ENCODE data around the gene ACTA2. TPM values are rescaled to one million over a fixed set of nuclear protein-coding genes. Genes with fewer than 3 reads are reported as not detected.
A peak's percentile ranks its signal among the peaks of the same experiment; 100 is the strongest.

The ACTA2 gene
- total RNA-seq = 10 to 100 TPM; 12.9 to 15.0 TPM

DNA sequence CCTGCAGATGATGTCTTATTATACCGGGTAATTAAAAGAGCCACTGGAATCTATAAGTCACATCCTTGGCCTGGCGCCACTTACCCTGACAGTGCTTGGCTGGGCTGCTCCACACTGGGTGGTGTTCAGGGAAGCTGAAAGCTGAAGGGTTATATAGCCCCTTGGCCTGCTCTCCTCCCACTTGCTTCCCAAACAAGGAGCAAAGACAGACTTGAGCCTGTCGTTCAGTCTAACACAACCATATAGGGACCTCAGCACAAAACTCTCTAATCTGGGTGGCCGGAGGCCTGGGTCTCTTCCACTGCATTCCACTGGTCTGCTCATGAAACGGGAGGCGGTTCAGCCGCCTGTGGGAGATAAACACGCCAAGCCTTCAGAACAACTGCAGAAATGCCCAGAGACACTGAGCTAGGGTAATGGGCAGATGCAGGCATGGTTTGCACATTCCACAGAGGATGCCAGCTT, at the start of gene ACTA2:
ACTA2 (minus strand) TSS at position 127 of the 465 bp plus-strand sequence. CDS start 3,843 bp downstream, outside the sequence.
- peaks cover 3% of the 10 kb centered on the region for H3K9me3 Mint-ChIP-seq (ENCODE audit: insufficient read depth)
- no peak for ATAC-seq
- H3K27me3 Mint-ChIP-seq (ENCODE audit: low read depth) = no peaks in the 10 kb centered on the region
- H3K4me3 Mint-ChIP-seq = no peak within 1 kb of the TSS
- no peak within 1 kb of the TSS for H3K27ac Mint-ChIP-seq
- ChIA-PET CTCF (interaction anchor here (2.6 kb wide), 1 partner anchor 9 kb away, joined by 8 read pairs; no protein-coding TSS in a partner anchor), POLR2A (no interaction called here)
- peaks cover 2% of the 10 kb centered on the region for H3K4me1 Mint-ChIP-seq (ENCODE audit: low read depth)
- no peak for DNase-seq
- H3K36me3 Mint-ChIP-seq (ENCODE audit: low read depth) = peaks cover 13% of the 10 kb centered on the region

- Mint-ChIP-seq H3K27me3 (ENCODE audit: low read depth) (no peaks in the 10 kb centered on the region), H3K27ac (peak overlapping the region; percentile 70), H3K4me3 (no peak overlapping the region), H3K36me3 (ENCODE audit: low read depth) (peaks cover 47% of the 10 kb centered on the region), H3K4me1 (ENCODE audit: low read depth) (peaks cover 61% of the 10 kb centered on the region), H3K9me3 (ENCODE audit: insufficient read depth) (no peaks in the 10 kb centered on the region)
- no peak for DNase-seq
- POLR2A ChIA-PET = interaction anchor here (2.4 kb wide), 1 partner anchor 11 kb away, joined by 35 read pairs; the partner anchor contains the start of gene FAS
- CTCF ChIA-PET = interaction anchor here (1.0 to 5.5 kb wide), 9 partner anchors 9 to 216 kb away, joined by 3 to 24 read pairs (median 5); no protein-coding TSS in a partner anchor
- ATAC-seq = no peak
Observed at GRCh38 chr10:89001729-89002072, 49.1 kb upstream of the ACTA2 start.

DNA sequence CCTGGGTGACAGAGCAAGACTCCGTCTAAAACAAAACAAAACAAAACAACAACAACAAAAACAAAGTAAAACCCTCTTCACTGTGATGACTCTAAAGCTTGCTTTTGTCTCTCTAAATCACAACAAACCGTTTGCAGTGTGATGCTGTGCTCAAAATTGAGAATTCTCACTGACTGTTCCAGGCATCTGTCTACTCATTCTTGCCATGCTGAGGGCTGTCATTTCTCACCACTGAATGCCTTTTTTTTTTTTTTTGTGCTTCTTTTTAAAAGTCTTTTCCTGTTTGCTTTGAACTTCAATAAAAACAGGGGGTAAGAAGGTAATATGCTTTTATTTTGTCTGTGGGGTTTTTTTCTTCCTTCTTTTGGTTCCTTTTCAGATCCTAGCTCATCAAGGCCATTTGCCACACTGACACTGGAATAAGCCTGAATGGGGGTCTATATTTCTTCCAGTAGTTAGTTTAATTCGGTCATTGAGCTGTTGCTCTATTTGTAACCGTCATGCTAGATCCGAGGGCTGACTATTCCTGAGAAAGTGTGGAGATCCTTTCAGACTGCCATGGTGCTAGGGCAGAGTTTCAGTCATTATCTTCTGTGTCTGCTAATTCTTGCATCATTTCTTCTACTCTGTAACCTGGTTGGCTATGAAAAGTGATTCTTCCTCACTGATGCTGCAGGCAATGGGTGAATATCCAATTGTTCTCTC, 48.6 kb upstream of the ACTA2 start:
- Mint-ChIP-seq H3K27me3 (ENCODE audit: low read depth) (no peaks in the 10 kb centered on the region), H3K36me3 (ENCODE audit: low read depth) (peaks cover 46% of the 10 kb centered on the region), H3K4me1 (ENCODE audit: low read depth) (peaks cover 66% of the 10 kb centered on the region), H3K27ac (peak overlapping the region; percentile 70), H3K9me3 (ENCODE audit: insufficient read depth) (no peaks in the 10 kb centered on the region), H3K4me3 (peak overlapping the region; percentile 59)
- peak; percentile 75 for ATAC-seq
- ChIA-PET CTCF (interaction anchor here (0.6 to 5.5 kb wide), 14 partner anchors 9 to 311 kb away, joined by 3 to 24 read pairs (median 4); no protein-coding TSS in a partner anchor), POLR2A (interaction anchor here (0.7 to 2.4 kb wide), 3 partner anchors 10 to 32 kb away, joined by 3 to 35 read pairs (median 4); partner anchors contain the start of gene FAS)
- peak; percentile 52 for DNase-seq

- CTCF ChIA-PET = interaction anchor here (1.1 to 5.5 kb wide), 6 partner anchors 12 to 251 kb away, joined by 3 to 24 read pairs (median 4); no protein-coding TSS in a partner anchor
- DNase-seq (no peak), ATAC-seq (no peak)
- POLR2A ChIA-PET = interaction anchor here (0.6 to 1.1 kb wide), 3 partner anchors 9 to 37 kb away, joined by 3 to 10 read pairs (median 3); partner anchors contain the start of gene FAS
- Mint-ChIP-seq H3K27ac (no peak overlapping the region), H3K27me3 (ENCODE audit: low read depth) (no peaks in the 10 kb centered on the region), H3K4me1 (ENCODE audit: low read depth) (peaks cover 78% of the 10 kb centered on the region), H3K4me3 (peak overlapping the region; percentile 31), H3K36me3 (ENCODE audit: low read depth) (peaks cover 52% of the 10 kb centered on the region), H3K9me3 (ENCODE audit: insufficient read depth) (no peaks in the 10 kb centered on the region)
Observed at GRCh38 chr10:88999625-89000024, 47.1 kb upstream of the ACTA2 start.

DNA sequence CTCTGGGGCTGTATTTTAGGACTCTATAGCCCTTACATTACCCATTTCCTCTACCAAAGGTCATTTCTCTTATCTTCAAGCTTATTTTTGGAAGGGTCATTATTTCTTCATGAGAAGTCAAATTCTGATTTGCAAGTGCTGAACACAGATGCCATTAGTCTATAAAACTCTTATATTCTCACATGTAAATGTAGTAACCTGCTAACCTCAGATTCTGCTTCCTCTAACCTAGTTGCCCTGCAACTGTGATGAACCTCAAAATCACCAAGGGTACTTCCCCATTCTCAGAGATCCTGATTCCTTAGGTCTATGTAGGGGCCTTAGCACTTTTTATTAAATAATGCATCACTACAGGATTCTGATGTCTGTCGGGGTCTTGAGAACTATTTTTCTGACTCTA, 44.4 kb upstream of the ACTA2 start:
- Mint-ChIP-seq H3K27me3 (ENCODE audit: low read depth) (no peaks in the 10 kb centered on the region), H3K4me3 (no peak overlapping the region), H3K27ac (no peak overlapping the region), H3K9me3 (ENCODE audit: insufficient read depth) (no peaks in the 10 kb centered on the region), H3K4me1 (ENCODE audit: low read depth) (peaks cover 83% of the 10 kb centered on the region), H3K36me3 (ENCODE audit: low read depth) (peaks cover 48% of the 10 kb centered on the region)
- DNase-seq = no peak
- CTCF ChIA-PET = interaction anchor here (1.0 to 9.0 kb wide), 5 partner anchors 33 to 210 kb away, joined by 3 to 98 read pairs (median 7); partner anchors contain the start of gene CH25H
- POLR2A ChIA-PET = no interaction called here
- no peak for ATAC-seq

GRCh38 chr10:88995156-88995876, 42.7 kb upstream of the ACTA2 start:
- peak; percentile 5 for ATAC-seq
- CTCF ChIA-PET = interaction anchor here (1.0 to 9.0 kb wide), 6 partner anchors 8 to 159 kb away, joined by 3 to 98 read pairs (median 6); no protein-coding TSS in a partner anchor

GRCh38 chr10:88994019-88994418, 41.4 kb upstream of the ACTA2 start:
- H3K27ac Mint-ChIP-seq = peak overlapping the region; percentile 37
- ATAC-seq = no peak
- peaks cover 38% of the 10 kb centered on the region for H3K36me3 Mint-ChIP-seq (ENCODE audit: low read depth)
- H3K9me3 Mint-ChIP-seq (ENCODE audit: insufficient read depth) = no peaks in the 10 kb centered on the region
- H3K4me1 Mint-ChIP-seq (ENCODE audit: low read depth) = peaks cover 72% of the 10 kb centered on the region
- H3K27me3 Mint-ChIP-seq (ENCODE audit: low read depth) = no peaks in the 10 kb centered on the region
- DNase-seq = no peak
- peak overlapping the region; percentile 57 for H3K4me3 Mint-ChIP-seq
- ChIA-PET CTCF (interaction anchor here (1.1 to 9.0 kb wide), 8 partner anchors 19 to 223 kb away, joined by 3 to 98 read pairs (median 4); no protein-coding TSS in a partner anchor), POLR2A (interaction anchor here (0.6 to 1.3 kb wide), 4 partner anchors 9 to 61 kb away, joined by 3 to 4 read pairs (median 4); no protein-coding TSS in a partner anchor)

More at GRCh38 chr10:88995156-88995876, 42.7 kb upstream of the ACTA2 start:
- H3K27me3 Mint-ChIP-seq (ENCODE audit: low read depth) = no peaks in the 10 kb centered on the region
- peaks cover 71% of the 10 kb centered on the region for H3K4me1 Mint-ChIP-seq (ENCODE audit: low read depth)
- DNase-seq = no peak
- peak overlapping the region; percentile 26 for H3K4me3 Mint-ChIP-seq
- H3K9me3 Mint-ChIP-seq (ENCODE audit: insufficient read depth) = no peaks in the 10 kb centered on the region
- H3K27ac Mint-ChIP-seq = peak overlapping the region; percentile 73
- H3K36me3 Mint-ChIP-seq (ENCODE audit: low read depth) = peaks cover 44% of the 10 kb centered on the region
- POLR2A ChIA-PET = interaction anchor here (0.8 to 1.3 kb wide), 2 partner anchors 8 to 36 kb away, joined by 3 to 4 read pairs; no protein-coding TSS in a partner anchor

GRCh38 chr10:88992921-88993524, 40.5 kb upstream of the ACTA2 start:
- Mint-ChIP-seq H3K9me3 (ENCODE audit: insufficient read depth) (peaks cover 1% of the 10 kb centered on the region), H3K4me1 (ENCODE audit: low read depth) (peaks cover 75% of the 10 kb centered on the region), H3K36me3 (ENCODE audit: low read depth) (peaks cover 40% of the 10 kb centered on the region), H3K27ac (peak overlapping the region; percentile 84), H3K27me3 (ENCODE audit: low read depth) (no peaks in the 10 kb centered on the region), H3K4me3 (peak overlapping the region; percentile 77)
- ChIA-PET CTCF (interaction anchor here (1.1 to 9.0 kb wide), 11 partner anchors 8 to 224 kb away, joined by 3 to 98 read pairs (median 5); no protein-coding TSS in a partner anchor), POLR2A (interaction anchor here (0.8 to 4.1 kb wide), 5 partner anchors 10 to 60 kb away, joined by 3 to 22 read pairs (median 4); no protein-coding TSS in a partner anchor)
- ATAC-seq (no peak), DNase-seq (no peak)

- peak overlapping the region; percentile 95 for H3K4me3 Mint-ChIP-seq
- DNase-seq (no peak), ATAC-seq (peak; percentile 4)
- H3K4me1 Mint-ChIP-seq (ENCODE audit: low read depth) = peaks cover 75% of the 10 kb centered on the region
- H3K36me3 Mint-ChIP-seq (ENCODE audit: low read depth) = peaks cover 47% of the 10 kb centered on the region
- H3K27me3 Mint-ChIP-seq (ENCODE audit: low read depth) = no peaks in the 10 kb centered on the region
- POLR2A ChIA-PET = interaction anchor here (0.5 to 4.1 kb wide), 20 partner anchors 9 to 1130 kb away, joined by 3 to 35 read pairs (median 4); partner anchors contain the start of genes CH25H, IFIT2 and STAMBPL1
- H3K27ac Mint-ChIP-seq = peak overlapping the region; percentile 95
- CTCF ChIA-PET = interaction anchor here (0.9 to 9.0 kb wide), 16 partner anchors 9 to 225 kb away, joined by 3 to 98 read pairs (median 6); no protein-coding TSS in a partner anchor
- H3K9me3 Mint-ChIP-seq (ENCODE audit: insufficient read depth) = peaks cover 10% of the 10 kb centered on the region
Observed at GRCh38 chr10:88991899-88992320, 39.3 kb upstream of the ACTA2 start.

- Mint-ChIP-seq H3K4me1 (ENCODE audit: low read depth) (peaks cover 74% of the 10 kb centered on the region), H3K9me3 (ENCODE audit: insufficient read depth) (peaks cover 12% of the 10 kb centered on the region), H3K27me3 (ENCODE audit: low read depth) (no peaks in the 10 kb centered on the region), H3K4me3 (peak overlapping the region; percentile 95), H3K27ac (peak overlapping the region; percentile 95), H3K36me3 (ENCODE audit: low read depth) (peaks cover 50% of the 10 kb centered on the region)
- DNase-seq (peak; percentile 70), ATAC-seq (peak; percentile 57)
- CTCF ChIA-PET = interaction anchor here (0.7 to 9.0 kb wide), 16 partner anchors 9 to 226 kb away, joined by 3 to 98 read pairs (median 5); no protein-coding TSS in a partner anchor
- POLR2A ChIA-PET = interaction anchor here (0.7 to 4.1 kb wide), 29 partner anchors 8 to 1129 kb away, joined by 3 to 35 read pairs (median 4); partner anchors contain the start of genes IFIT2, IFIT5, LIPA and STAMBPL1
Observed at GRCh38 chr10:88991161-88991898, 38.8 kb upstream of the ACTA2 start.

Data from activated CD8-positive, alpha-beta T cell treated with anti-CD3 and anti-CD28 coated beads, Interleukin-2, amount 10 ng/mL, durations not matched to agents 7 days and 5 days (primary cell).